ENCODE results near the gene COL4A2.

Gene COL4A2

DNA sequence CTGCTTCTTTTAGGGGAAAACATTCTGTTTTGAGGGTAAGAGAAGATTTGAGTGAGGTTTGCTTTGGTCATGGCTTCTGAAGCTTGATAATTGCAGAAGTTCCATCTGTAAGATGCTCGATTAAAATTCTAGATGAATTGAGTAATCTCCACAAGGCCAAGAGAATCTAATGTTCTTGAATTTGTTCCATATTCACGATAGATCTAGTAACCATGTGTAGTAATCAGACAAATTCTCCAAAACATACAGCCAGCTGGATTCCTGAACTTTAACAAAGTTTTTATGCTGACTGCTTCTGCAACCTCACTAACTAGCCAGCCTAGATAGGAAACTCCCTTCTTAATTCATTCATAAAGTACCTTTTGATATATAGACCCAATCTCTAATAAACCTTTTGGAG, 92.7 kb downstream of the COL4A2 start:
- no peak for TF ChIP-seq EZH2phosphoT487 (IDR thresholded peaks at IDR 0.05; ENCODE audit: low read length)
- TF ChIP-seq EZH2 (optimal IDR thresholded peaks at IDR 0.05; ENCODE audit: low read depth, low read length) = no peak
- TF ChIP-seq, protein P1, sequence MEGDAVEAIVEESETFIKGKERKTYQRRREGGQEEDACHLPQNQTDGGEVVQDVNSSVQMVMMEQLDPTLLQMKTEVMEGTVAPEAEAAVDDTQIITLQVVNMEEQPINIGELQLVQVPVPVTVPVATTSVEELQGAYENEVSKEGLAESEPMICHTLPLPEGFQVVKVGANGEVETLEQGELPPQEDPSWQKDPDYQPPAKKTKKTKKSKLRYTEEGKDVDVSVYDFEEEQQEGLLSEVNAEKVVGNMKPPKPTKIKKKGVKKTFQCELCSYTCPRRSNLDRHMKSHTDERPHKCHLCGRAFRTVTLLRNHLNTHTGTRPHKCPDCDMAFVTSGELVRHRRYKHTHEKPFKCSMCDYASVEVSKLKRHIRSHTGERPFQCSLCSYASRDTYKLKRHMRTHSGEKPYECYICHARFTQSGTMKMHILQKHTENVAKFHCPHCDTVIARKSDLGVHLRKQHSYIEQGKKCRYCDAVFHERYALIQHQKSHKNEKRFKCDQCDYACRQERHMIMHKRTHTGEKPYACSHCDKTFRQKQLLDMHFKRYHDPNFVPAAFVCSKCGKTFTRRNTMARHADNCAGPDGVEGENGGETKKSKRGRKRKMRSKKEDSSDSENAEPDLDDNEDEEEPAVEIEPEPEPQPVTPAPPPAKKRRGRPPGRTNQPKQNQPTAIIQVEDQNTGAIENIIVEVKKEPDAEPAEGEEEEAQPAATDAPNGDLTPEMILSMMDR (IDR thresholded peaks at IDR 0.05; ENCODE audit: low read length) = no peak
- Histone ChIP-seq H3K27ac (ENCODE audit: low read length) (no peak overlapping the region), H3K9me2 (replicated peaks; ENCODE audit: insufficient read depth, low read length) (no peaks in the 10 kb centered on the region), H3K9me3 (replicated peaks; ENCODE audit: insufficient read depth, low read length) (no peaks in the 10 kb centered on the region), H3K79me2 (ENCODE audit: low read length) (no peaks in the 10 kb centered on the region), H3F3A (ENCODE audit: insufficient read depth, low read length) (no peaks in the 10 kb centered on the region), H2AFZ (ENCODE audit: low read length) (no peak overlapping the region), H3K4me3 (ENCODE audit: low read length) (no peak overlapping the region), H4K20me1 (ENCODE audit: insufficient read depth, low read length) (no peaks in the 10 kb centered on the region), H3K4me2 (ENCODE audit: low read depth, low read length) (no peak overlapping the region), H3K27me3 (replicated peaks; ENCODE audit: insufficient read depth, low read length) (no peaks in the 10 kb centered on the region), H3K36me3 (replicated peaks; ENCODE audit: insufficient read depth, low read length) (no peaks in the 10 kb centered on the region), H3K9ac (ENCODE audit: low read length) (no peak overlapping the region), H3K4me1 (ENCODE audit: low read length) (no peaks in the 10 kb centered on the region)
- no peak for DNase-seq

DNA sequence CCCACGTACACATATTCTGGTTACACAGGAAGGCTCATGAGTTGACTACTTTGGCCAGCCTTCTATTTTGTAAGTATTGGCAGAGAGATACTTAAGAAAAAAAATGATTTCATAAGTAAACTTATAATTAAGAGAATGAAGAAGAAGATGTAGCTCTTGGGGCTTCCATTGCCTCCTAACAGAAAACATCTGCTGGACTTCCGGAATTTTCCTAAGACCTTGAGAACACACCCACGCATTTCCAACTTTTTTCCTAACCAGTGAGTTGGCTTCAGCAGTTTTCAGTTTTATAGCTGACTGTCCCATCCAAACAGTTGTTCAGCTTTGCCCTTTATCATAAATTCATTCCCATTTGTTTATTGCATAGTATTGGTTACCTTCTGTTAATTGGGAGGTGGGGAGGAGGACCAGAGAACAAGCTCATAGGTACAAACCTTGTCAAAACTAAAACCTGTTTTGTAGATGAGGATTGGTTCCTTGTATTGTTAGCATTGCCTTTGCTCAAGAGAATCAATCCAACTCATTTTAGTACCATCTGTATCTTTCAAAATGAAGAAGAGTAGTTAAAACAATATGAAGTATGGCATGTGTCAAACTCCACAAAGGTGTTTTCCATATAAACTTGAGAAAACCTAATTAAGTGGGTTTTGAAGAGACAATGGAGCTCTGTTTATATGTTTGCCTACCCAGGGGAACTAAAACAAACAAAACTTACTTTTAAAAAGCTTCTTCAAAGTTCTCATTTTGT, 93.9 kb downstream of the COL4A2 start:
- TF ChIP-seq, protein P1 (IDR thresholded peaks at IDR 0.05; ENCODE audit: low read length) = no peak
- TF ChIP-seq EZH2 (optimal IDR thresholded peaks at IDR 0.05; ENCODE audit: low read depth, low read length) (no peak), EZH2phosphoT487 (IDR thresholded peaks at IDR 0.05; ENCODE audit: low read length) (no peak)
- H3K9ac ChIP-seq (ENCODE audit: low read length) = no peak overlapping the region
- no peak overlapping the region for H3K4me3 ChIP-seq (ENCODE audit: low read length)

DNA sequence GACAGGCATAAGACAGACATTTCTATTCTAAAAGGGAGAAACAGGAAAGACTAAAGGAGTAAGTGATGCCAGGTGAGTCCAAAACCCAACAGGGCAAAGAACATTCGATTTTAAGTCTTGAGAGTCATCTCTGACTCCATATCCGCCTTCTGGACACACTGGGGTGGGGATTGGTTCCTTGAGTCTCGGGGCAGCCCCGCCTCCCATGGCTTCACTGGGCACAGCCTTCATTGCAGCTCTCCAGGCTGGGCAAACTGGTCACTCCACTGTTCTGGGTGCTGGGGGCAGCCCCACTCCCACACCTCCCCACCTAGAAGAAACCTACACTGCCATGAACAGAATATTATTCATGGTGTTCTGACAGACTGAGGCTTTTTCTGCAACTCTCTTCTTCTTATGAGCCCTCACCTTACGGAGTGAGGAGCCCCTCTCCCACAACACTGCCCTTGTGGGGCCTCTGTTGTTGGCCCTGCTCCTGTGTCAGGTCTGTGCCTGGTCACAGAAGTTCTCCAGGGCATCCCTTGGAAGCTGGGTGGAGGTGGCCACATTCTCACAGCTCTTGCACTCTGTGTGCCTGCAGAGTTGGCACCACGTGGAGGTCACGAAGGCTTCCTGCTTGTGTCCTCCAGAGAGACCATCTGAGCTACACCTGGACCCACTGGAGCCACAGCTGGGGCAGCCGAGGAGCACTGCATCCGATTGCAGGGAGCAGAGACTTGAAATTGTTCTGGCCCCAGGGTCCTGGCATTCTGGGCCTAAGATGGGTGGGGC, 95.4 kb downstream of the COL4A2 start:
- TF ChIP-seq, protein P1 (IDR thresholded peaks at IDR 0.05; ENCODE audit: low read length) = no peak
- TF ChIP-seq EZH2phosphoT487 (IDR thresholded peaks at IDR 0.05; ENCODE audit: low read length) (no peak), EZH2 (optimal IDR thresholded peaks at IDR 0.05; ENCODE audit: low read depth, low read length) (no peak)
- H3K9me2 ChIP-seq (replicated peaks; ENCODE audit: insufficient read depth, low read length) = no peaks in the 10 kb centered on the region
- H3K27me3 ChIP-seq (replicated peaks; ENCODE audit: insufficient read depth, low read length) = no peaks in the 10 kb centered on the region
- no peak overlapping the region for H2AFZ ChIP-seq (ENCODE audit: low read length)
- H3K27ac ChIP-seq (ENCODE audit: low read length) = no peak overlapping the region
- no peaks in the 10 kb centered on the region for H3K4me1 ChIP-seq (ENCODE audit: low read length)
- H3K79me2 ChIP-seq (ENCODE audit: low read length) = no peaks in the 10 kb centered on the region
- H3K4me2 ChIP-seq (ENCODE audit: low read depth, low read length) = no peak overlapping the region
- H3K9me3 ChIP-seq (replicated peaks; ENCODE audit: insufficient read depth, low read length) = no peaks in the 10 kb centered on the region
- H3K4me3 ChIP-seq (ENCODE audit: low read length) = no peak overlapping the region
- no peaks in the 10 kb centered on the region for H3F3A ChIP-seq (ENCODE audit: insufficient read depth, low read length)
- no peaks in the 10 kb centered on the region for H4K20me1 ChIP-seq (ENCODE audit: insufficient read depth, low read length)
- no peak for DNase-seq
- H3K9ac ChIP-seq (ENCODE audit: low read length) = no peak overlapping the region
- H3K36me3 ChIP-seq (replicated peaks; ENCODE audit: insufficient read depth, low read length) = no peaks in the 10 kb centered on the region

More for the DNA sequence above, 93.9 kb downstream of the COL4A2 start:
- H2AFZ ChIP-seq (ENCODE audit: low read length) = no peak overlapping the region
- no peaks in the 10 kb centered on the region for H3K27me3 ChIP-seq (replicated peaks; ENCODE audit: insufficient read depth, low read length)
- H3K9me3 ChIP-seq (replicated peaks; ENCODE audit: insufficient read depth, low read length) = no peaks in the 10 kb centered on the region
- no peaks in the 10 kb centered on the region for H3K79me2 ChIP-seq (ENCODE audit: low read length)
- H3K36me3 ChIP-seq (replicated peaks; ENCODE audit: insufficient read depth, low read length) = no peaks in the 10 kb centered on the region
- H4K20me1 ChIP-seq (ENCODE audit: insufficient read depth, low read length) = no peaks in the 10 kb centered on the region
- no peak for DNase-seq
- no peak overlapping the region for H3K27ac ChIP-seq (ENCODE audit: low read length)
- no peaks in the 10 kb centered on the region for H3K9me2 ChIP-seq (replicated peaks; ENCODE audit: insufficient read depth, low read length)
- no peak overlapping the region for H3K4me2 ChIP-seq (ENCODE audit: low read depth, low read length)
- H3F3A ChIP-seq (ENCODE audit: insufficient read depth, low read length) = no peaks in the 10 kb centered on the region
- no peaks in the 10 kb centered on the region for H3K4me1 ChIP-seq (ENCODE audit: low read length)

All from MM.1S (cell line).